ENCODE data around the gene TAC4. TPM values are rescaled to one million over a fixed set of nuclear protein-coding genes. Genes with fewer than 3 reads are reported as not detected.

Gene TAC4
- total and polyA plus RNA-seq, 2 donors (not counting 1 experiment from before 2014, with no cell fraction given): not detected

GRCh38 chr17:49881054-49881402 lies 33.2 kb upstream of the TAC4 start:
- Histone ChIP-seq H3K9ac (ENCODE audit: low read length) (no peak overlapping the region), H3K4me1 (ENCODE audit: control insufficient read depth in 2 of 2, insufficient read depth in 2 of 2, low read length in 2 of 2) (peaks cover 9 to 10% of the 10 kb centered on the region in 2 donors), H3K4me3 (ENCODE audit: control extremely low read depth in 1 of 5, extremely low read depth in 1 of 5, insufficient read depth in 1 of 5, low read depth in 2 of 5, low read length in 4 of 5) (no peak overlapping the region), H4K20me1 (ENCODE audit: control insufficient read depth, insufficient read depth, low read length, poor library complexity, severe bottlenecking) (no peaks in the 10 kb centered on the region), H3K79me2 (ENCODE audit: control insufficient read depth, insufficient read depth, low read length) (no peaks in the 10 kb centered on the region), H3K4me2 (replicated peaks; ENCODE audit: low read depth, low read length, poor library complexity, severe bottlenecking) (peak overlapping the region; percentile 74), H3K9me3 (ENCODE audit: control extremely low read depth in 1 of 3, control insufficient read depth in 2 of 3, insufficient read depth in 1 of 3, low read length in 2 of 3) (no peaks in the 10 kb centered on the region), H3K27ac (ENCODE audit: low read length in 2 of 2) (no peak overlapping the region), H2AFZ (ENCODE audit: insufficient read depth, low read depth, low read length, poor library complexity, severe bottlenecking) (peak overlapping the region; percentile 79), H3K36me3 (replicated peaks in 1 of 2; ENCODE audit: control extremely low read depth in 1 of 2, control insufficient read depth in 1 of 2, extremely low read depth in 1 of 2, insufficient read depth in 2 of 2, low read length in 1 of 2) (no peaks in the 10 kb centered on the region), H3K27me3 (replicated peaks in 1 of 4; ENCODE audit: control extremely low read depth in 1 of 4, control insufficient read depth in 3 of 4, insufficient read depth in 4 of 4, low read length in 3 of 4) (peaks cover 0 to 46% (median 18%) of the 10 kb centered on the region in 4 experiments)
- TF ChIP-seq EZH2 (IDR thresholded peaks at IDR 0.05; ENCODE audit: borderline replicate concordance, insufficient read depth, low read depth, low read length, poor library complexity, severe bottlenecking): no peak
- TF ChIP-seq, protein P1, sequence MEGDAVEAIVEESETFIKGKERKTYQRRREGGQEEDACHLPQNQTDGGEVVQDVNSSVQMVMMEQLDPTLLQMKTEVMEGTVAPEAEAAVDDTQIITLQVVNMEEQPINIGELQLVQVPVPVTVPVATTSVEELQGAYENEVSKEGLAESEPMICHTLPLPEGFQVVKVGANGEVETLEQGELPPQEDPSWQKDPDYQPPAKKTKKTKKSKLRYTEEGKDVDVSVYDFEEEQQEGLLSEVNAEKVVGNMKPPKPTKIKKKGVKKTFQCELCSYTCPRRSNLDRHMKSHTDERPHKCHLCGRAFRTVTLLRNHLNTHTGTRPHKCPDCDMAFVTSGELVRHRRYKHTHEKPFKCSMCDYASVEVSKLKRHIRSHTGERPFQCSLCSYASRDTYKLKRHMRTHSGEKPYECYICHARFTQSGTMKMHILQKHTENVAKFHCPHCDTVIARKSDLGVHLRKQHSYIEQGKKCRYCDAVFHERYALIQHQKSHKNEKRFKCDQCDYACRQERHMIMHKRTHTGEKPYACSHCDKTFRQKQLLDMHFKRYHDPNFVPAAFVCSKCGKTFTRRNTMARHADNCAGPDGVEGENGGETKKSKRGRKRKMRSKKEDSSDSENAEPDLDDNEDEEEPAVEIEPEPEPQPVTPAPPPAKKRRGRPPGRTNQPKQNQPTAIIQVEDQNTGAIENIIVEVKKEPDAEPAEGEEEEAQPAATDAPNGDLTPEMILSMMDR (IDR thresholded peaks at IDR 0.05): no peak
- DNase-seq (no peak), ATAC-seq (ENCODE audit: low read depth) (no peak)
- ChIA-PET CTCF (interaction anchor here (1.1 to 2.9 kb wide), 8 partner anchors 15 to 416 kb away, joined by 3 to 45 read pairs (median 4); no protein-coding TSS in a partner anchor), POLR2A (no interaction called here)
- intact Hi-C loops (cut with micrococcal nuclease): no loop called here
- WGBS (ENCODE audit: insufficient coverage): 0% methylated on average over 1 of the region's 5 CpGs
- H3K27ac Mint-ChIP-seq: no peak overlapping the region
- peaks cover 6% of the 10 kb centered on the region for H3K4me1 Mint-ChIP-seq
- H3K27me3 Mint-ChIP-seq: peaks cover 55% of the 10 kb centered on the region
- H3K4me3 Mint-ChIP-seq: peak overlapping the region; percentile 56
- H3K9me3 Mint-ChIP-seq (ENCODE audit: insufficient read depth): no peaks in the 10 kb centered on the region

DNA sequence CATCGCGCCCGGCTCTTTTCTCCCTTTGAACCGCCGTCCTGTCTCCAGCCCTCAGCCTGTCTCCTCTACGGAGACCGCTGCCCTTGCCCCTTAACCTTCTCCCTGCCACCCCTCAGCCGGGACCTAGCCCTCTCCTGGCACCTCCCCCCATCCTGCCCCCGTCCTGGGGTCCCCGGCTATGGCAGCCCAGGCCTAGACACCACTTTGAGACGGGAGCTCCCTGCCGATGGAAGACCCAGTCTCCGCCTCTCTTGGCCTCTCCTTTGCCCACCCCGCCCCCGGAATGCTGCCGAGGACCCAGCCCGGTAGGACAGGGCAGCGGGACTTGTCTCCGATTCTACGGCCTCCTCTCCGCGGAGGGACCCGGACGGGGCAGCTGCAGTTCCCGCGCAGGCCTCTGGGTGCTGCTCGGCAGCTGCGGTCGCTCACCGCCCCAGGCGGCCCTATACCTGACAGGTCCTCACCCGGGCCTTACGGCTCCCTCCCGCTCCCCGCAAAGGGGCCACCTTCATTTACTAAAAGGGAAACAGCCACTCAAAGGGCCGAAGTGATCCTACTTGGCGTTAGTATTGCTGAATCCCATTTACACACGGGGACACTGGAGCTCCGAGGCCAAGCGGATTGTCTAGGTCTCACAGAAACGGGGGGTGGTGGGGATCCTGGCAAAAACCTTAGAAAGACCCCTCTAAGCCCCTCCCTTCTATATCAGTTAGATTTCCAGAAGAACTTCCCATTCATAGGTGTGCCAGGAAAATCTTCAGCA lies 32.6 kb upstream of the TAC4 start:
- H3K4me2 ChIP-seq (replicated peaks; ENCODE audit: low read depth, low read length, poor library complexity, severe bottlenecking): peak overlapping the region; percentile 74
- 5% methylated on average over 36 of the region's 41 CpGs for WGBS (ENCODE audit: insufficient coverage)
- H3K4me1 ChIP-seq (ENCODE audit: control insufficient read depth in 2 of 2, insufficient read depth in 2 of 2, low read length in 2 of 2): peaks cover 9 to 10% of the 10 kb centered on the region in 2 donors
- Mint-ChIP-seq H3K27me3 (peaks cover 53% of the 10 kb centered on the region), H3K27ac (no peak overlapping the region), H3K9me3 (ENCODE audit: insufficient read depth) (no peaks in the 10 kb centered on the region), H3K4me3 (peak overlapping the region; percentile 56), H3K4me1 (peaks cover 6% of the 10 kb centered on the region)
- intact Hi-C loops (cut with micrococcal nuclease): loop anchor here (1.0 kb wide), 2 partner anchors 19 to 118 kb away; no protein-coding TSS in a partner anchor
- no peak overlapping the region for H3K9ac ChIP-seq (ENCODE audit: low read length)
- ATAC-seq (ENCODE audit: low read depth) (peak; percentile 95), DNase-seq (peak; percentile 78)
- H2AFZ ChIP-seq (ENCODE audit: insufficient read depth, low read depth, low read length, poor library complexity, severe bottlenecking): peak overlapping the region; percentile 79
- H3K27ac ChIP-seq (ENCODE audit: low read length in 2 of 2): no peak overlapping the region
- H4K20me1 ChIP-seq (ENCODE audit: control insufficient read depth, insufficient read depth, low read length, poor library complexity, severe bottlenecking): no peaks in the 10 kb centered on the region
- H3K36me3 ChIP-seq (replicated peaks in 1 of 2; ENCODE audit: control extremely low read depth in 1 of 2, control insufficient read depth in 1 of 2, extremely low read depth in 1 of 2, insufficient read depth in 2 of 2, low read length in 1 of 2): no peaks in the 10 kb centered on the region
- POLR2A ChIA-PET: interaction anchor here (0.5 kb wide), 1 partner anchor 129 kb away, joined by 6 read pairs; no protein-coding TSS in a partner anchor
- peaks cover 0 to 46% (median 18%) of the 10 kb centered on the region in 4 experiments for H3K27me3 ChIP-seq (replicated peaks in 1 of 4; ENCODE audit: control extremely low read depth in 1 of 4, control insufficient read depth in 3 of 4, insufficient read depth in 4 of 4, low read length in 3 of 4)
- no peaks in the 10 kb centered on the region for H3K79me2 ChIP-seq (ENCODE audit: control insufficient read depth, insufficient read depth, low read length)
- no peaks in the 10 kb centered on the region for H3K9me3 ChIP-seq (ENCODE audit: control extremely low read depth in 1 of 3, control insufficient read depth in 2 of 3, insufficient read depth in 1 of 3, low read length in 2 of 3)
- CTCF ChIA-PET: interaction anchor here (1.1 to 2.9 kb wide), 9 partner anchors 14 to 417 kb away, joined by 3 to 45 read pairs (median 4); no protein-coding TSS in a partner anchor
- TF ChIP-seq EZH2 (IDR thresholded peaks at IDR 0.05; ENCODE audit: borderline replicate concordance, insufficient read depth, low read depth, low read length, poor library complexity, severe bottlenecking): no peak
- TF ChIP-seq, protein P1 (IDR thresholded peaks at IDR 0.05): peak; percentile 97
- H3K4me3 ChIP-seq (ENCODE audit: control extremely low read depth in 1 of 5, extremely low read depth in 1 of 5, insufficient read depth in 1 of 5, low read depth in 2 of 5, low read length in 4 of 5): peak overlapping the region in 2 of 5 experiments; percentile 9 to 16

Measured in B cell (primary cell).